ENCODE data around the gene PTGR1.
A peak's percentile ranks its signal among the peaks of the same experiment; 100 is the strongest.

The PTGR1 gene

DNA sequence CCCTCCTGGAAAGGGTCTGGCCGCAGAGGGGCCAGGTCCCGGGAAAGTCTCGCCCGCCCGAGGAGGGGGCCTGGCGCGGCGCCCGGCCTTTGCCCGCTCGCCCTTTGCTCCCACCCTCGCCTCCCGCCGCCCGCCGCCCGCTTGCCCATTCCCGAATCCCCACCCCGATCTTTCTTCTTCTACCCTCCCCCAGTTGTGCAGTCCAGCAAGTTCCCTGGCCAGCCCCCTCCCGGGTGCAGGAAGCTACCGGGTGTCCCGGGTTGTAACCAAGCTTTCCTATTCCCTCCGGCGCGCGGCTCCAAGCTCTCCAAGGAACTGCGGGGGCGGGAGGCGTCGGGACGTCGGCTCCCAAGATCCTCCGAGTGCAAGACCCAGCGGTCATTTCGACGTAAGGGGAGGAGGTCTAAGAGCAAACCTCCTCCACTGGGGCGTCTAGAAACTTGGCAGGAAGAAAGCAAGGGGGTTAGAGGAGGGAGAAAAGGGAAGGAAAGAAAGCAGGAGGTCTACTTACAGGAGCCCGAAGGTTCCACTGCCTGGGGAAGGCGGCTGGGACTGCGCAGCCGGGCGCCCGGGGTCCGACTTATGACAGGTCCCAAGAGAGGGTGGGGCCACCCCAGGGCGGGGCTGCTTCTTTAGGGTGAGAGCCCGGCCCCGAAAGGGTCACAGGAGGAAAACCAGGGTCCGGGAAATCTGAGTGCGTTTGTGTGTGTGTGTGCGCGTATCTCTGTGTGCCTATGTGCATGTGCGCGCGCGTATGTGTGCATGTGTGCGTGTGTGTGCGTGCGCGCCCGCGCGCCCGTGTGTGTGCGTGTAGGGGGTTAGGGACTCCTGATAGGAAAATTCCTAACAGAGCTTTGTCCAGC lies at the start of gene PTGR1:
PTGR1 (minus strand) TSS at position 556 of the 863 bp plus-strand sequence. CDS start 2,225 bp downstream, outside the sequence.
- H3K4me3 ChIP-seq (ENCODE audit: low read length), result peak within 1 kb of the TSS; percentile 93
- H3K9ac ChIP-seq (ENCODE audit: low read length), result peak within 1 kb of the TSS; percentile 93
- H3K27me3 ChIP-seq (replicated peaks; ENCODE audit: control insufficient read depth, insufficient read depth, low read length), result no peaks in the 10 kb centered on the region
- peak; percentile 93 for DNase-seq (ENCODE audit: low read depth)
- no peaks in the 10 kb centered on the region for H3K9me3 ChIP-seq (ENCODE audit: control insufficient read depth, low read length)
- H3K4me1 ChIP-seq (ENCODE audit: control insufficient read depth, insufficient read depth, low read length), result peaks cover 31% of the 10 kb centered on the region
- H3K36me3 ChIP-seq (ENCODE audit: control insufficient read depth, insufficient read depth, low read length, severe bottlenecking), result peaks cover 24% of the 10 kb centered on the region

DNA sequence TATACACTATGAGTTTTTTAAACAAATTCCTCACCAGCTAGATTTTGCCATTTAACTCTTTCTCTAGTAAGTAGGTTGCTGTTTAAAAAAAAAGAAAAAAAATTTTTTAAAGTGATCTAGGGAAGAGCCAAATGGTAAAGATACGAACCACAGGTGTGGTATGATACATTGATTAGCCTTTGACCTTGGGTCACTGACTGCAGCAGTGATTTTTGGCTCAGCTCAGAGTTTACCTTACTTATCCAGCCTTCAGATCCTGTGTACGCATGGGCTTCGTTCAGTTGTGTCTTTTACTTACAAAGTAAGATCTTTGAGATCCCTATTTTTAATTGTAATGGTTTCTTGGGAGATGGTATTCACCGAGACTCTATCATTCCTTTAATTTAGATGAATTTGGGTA lies 49.6 kb upstream of the PTGR1 start:
- Histone ChIP-seq H3K36me3 (ENCODE audit: control insufficient read depth, insufficient read depth, low read length, severe bottlenecking) (peaks cover 49% of the 10 kb centered on the region), H3K9ac (ENCODE audit: low read length) (no peak overlapping the region), H3K27me3 (replicated peaks; ENCODE audit: control insufficient read depth, insufficient read depth, low read length) (no peaks in the 10 kb centered on the region), H3K4me1 (ENCODE audit: control insufficient read depth, insufficient read depth, low read length) (peaks cover 3% of the 10 kb centered on the region), H3K4me3 (ENCODE audit: low read length) (no peak overlapping the region), H3K9me3 (ENCODE audit: control insufficient read depth, low read length) (no peaks in the 10 kb centered on the region)
- no peak for DNase-seq (ENCODE audit: low read depth)

DNA sequence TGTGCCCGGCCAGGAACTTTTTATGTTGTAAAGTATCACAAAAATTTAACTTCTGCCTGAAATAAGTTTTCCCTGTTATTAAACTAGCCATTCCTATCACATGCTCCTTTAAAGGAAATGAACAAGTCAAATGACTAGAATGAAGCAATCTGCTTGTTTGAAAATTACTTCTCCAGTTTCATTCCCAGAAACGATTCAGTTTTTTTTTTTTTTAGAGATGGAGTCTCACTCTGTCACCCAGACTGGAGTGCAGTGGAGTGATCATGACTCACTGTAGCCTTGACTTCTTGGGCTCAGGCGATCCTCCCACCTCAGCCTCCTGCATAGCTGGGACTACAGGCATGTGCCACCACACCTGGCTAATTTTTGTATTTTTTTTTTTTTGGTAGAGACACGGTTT lies 48.6 kb upstream of the PTGR1 start:
- no peak overlapping the region for H3K4me3 ChIP-seq (ENCODE audit: low read length)

DNA sequence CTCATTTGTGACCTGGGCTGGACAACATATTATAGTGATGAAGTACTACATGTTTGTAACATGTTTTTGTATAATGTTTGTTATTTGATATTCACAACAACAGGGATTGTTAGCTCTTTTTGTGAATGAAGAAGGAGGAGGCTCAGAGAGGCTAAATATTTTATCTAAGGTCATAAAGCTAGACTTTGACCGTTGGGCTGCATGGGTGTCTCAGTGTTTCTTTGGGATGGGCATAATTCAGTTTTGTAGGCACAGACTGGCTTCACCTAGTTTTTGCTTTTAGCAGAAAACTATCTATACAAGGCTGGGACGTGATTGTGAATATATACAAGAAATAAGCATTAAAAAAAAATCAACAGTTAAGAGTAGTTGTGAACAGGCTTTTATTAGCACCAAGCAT lies 47.0 kb upstream of the PTGR1 start:
- H3K36me3 ChIP-seq (ENCODE audit: control insufficient read depth, insufficient read depth, low read length, severe bottlenecking), result peaks cover 47% of the 10 kb centered on the region

More for the DNA sequence above, 48.6 kb upstream of the PTGR1 start:
- DNase-seq (ENCODE audit: low read depth), result peak; percentile 22
- Histone ChIP-seq H3K9me3 (ENCODE audit: control insufficient read depth, low read length) (no peaks in the 10 kb centered on the region), H3K9ac (ENCODE audit: low read length) (peak overlapping the region; percentile 25), H3K36me3 (ENCODE audit: control insufficient read depth, insufficient read depth, low read length, severe bottlenecking) (peaks cover 47% of the 10 kb centered on the region), H3K4me1 (ENCODE audit: control insufficient read depth, insufficient read depth, low read length) (peaks cover 3% of the 10 kb centered on the region), H3K27me3 (replicated peaks; ENCODE audit: control insufficient read depth, insufficient read depth, low read length) (no peaks in the 10 kb centered on the region)

DNA sequence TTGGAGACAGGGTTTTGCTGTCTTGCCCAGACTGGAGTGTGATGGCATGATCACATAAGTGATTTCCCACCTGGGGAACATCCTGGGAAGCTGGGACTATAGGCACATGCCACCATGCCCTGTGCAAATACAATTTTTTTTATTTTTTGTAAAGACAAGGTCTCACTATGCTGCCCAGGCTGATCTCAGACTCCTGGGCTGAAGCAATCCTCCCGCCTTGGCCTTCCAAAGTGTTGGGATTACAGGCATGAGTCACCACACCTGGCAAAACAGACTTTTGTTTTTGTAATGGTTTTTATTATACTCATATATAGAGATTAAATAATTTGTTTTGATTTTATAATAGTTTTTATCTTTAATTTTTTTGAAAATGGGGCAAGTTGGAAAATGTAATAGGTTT lies 46.4 kb upstream of the PTGR1 start:
- Histone ChIP-seq H3K36me3 (ENCODE audit: control insufficient read depth, insufficient read depth, low read length, severe bottlenecking) (peaks cover 47% of the 10 kb centered on the region), H3K4me1 (ENCODE audit: control insufficient read depth, insufficient read depth, low read length) (peaks cover 6% of the 10 kb centered on the region), H3K9me3 (ENCODE audit: control insufficient read depth, low read length) (no peaks in the 10 kb centered on the region), H3K9ac (ENCODE audit: low read length) (no peak overlapping the region), H3K27me3 (replicated peaks; ENCODE audit: control insufficient read depth, insufficient read depth, low read length) (no peaks in the 10 kb centered on the region), H3K4me3 (ENCODE audit: low read length) (no peak overlapping the region)
- no peak for DNase-seq (ENCODE audit: low read depth)

More for the DNA sequence above, 47.0 kb upstream of the PTGR1 start:
- Histone ChIP-seq H3K9ac (ENCODE audit: low read length) (no peak overlapping the region), H3K9me3 (ENCODE audit: control insufficient read depth, low read length) (no peaks in the 10 kb centered on the region), H3K4me1 (ENCODE audit: control insufficient read depth, insufficient read depth, low read length) (peaks cover 6% of the 10 kb centered on the region), H3K27me3 (replicated peaks; ENCODE audit: control insufficient read depth, insufficient read depth, low read length) (no peaks in the 10 kb centered on the region), H3K4me3 (ENCODE audit: low read length) (no peak overlapping the region)
- no peak for DNase-seq (ENCODE audit: low read depth)

DNA sequence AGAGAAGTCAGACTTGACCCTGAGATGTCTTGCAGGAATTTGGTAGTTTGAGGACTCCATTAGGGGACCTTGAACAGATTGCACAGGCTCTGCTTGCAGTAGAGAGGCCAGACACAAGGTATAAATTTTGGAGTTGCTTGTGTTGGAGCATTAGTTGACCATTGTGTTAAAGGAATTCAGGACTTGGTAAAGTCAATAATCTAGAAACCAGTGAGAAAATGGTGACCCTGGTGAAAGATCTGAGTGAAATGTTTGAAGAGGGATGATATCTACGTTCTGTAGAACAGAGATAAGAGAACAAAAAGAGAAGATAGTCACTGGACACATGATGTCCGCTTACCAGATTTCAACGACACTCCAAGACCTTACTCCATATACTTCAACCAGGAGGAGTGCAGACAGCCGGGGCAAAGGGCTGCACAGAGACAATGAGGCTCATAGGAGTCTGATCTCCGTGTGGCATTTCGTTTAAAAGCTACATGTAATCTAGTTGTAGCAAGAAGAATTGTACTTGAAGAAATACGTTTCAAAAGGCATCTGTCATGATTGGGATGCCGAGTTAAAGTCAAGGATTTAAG lies 44.8 kb upstream of the PTGR1 start:
- H3K27me3 ChIP-seq (replicated peaks; ENCODE audit: control insufficient read depth, insufficient read depth, low read length), result no peaks in the 10 kb centered on the region
- no peaks in the 10 kb centered on the region for H3K9me3 ChIP-seq (ENCODE audit: control insufficient read depth, low read length)
- H3K36me3 ChIP-seq (ENCODE audit: control insufficient read depth, insufficient read depth, low read length, severe bottlenecking), result peaks cover 33% of the 10 kb centered on the region
- H3K4me1 ChIP-seq (ENCODE audit: control insufficient read depth, insufficient read depth, low read length), result peaks cover 6% of the 10 kb centered on the region
- no peak for DNase-seq (ENCODE audit: low read depth)
- no peak overlapping the region for H3K4me3 ChIP-seq (ENCODE audit: low read length)
- no peak overlapping the region for H3K9ac ChIP-seq (ENCODE audit: low read length)

DNA sequence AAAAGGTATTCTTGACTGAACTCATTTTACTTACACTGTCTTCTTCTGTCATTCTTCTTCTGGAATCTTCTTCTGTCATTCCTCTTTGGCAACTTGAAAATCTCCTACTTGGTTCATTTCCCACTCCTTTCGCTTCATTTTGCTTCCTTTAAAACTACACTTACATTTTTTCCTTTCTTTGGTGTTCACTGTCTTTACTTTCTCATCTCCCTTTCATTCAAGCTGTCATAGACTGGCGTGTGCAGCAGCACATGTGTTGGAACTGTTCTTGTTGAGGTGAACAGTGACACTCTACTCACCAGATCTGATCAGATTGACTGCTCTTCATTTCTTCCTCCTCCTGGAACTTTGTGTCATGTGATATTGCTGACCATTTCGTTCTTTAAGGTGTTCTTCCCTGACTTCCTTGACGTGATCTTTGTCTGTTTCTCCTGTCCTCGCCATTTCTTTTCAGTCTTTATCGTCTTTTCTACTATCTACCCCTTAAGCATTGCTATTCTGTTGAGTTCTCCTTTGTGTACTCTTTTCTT lies 38.0 kb upstream of the PTGR1 start:
- H3K4me1 ChIP-seq (ENCODE audit: control insufficient read depth, insufficient read depth, low read length), result peaks cover 28% of the 10 kb centered on the region
- H3K9me3 ChIP-seq (ENCODE audit: control insufficient read depth, low read length), result no peaks in the 10 kb centered on the region
- no peak for DNase-seq (ENCODE audit: low read depth)
- no peak overlapping the region for H3K4me3 ChIP-seq (ENCODE audit: low read length)
- H3K36me3 ChIP-seq (ENCODE audit: control insufficient read depth, insufficient read depth, low read length, severe bottlenecking), result no peaks in the 10 kb centered on the region
- H3K27me3 ChIP-seq (replicated peaks; ENCODE audit: control insufficient read depth, insufficient read depth, low read length), result no peaks in the 10 kb centered on the region
- H3K9ac ChIP-seq (ENCODE audit: low read length), result no peak overlapping the region

DNA sequence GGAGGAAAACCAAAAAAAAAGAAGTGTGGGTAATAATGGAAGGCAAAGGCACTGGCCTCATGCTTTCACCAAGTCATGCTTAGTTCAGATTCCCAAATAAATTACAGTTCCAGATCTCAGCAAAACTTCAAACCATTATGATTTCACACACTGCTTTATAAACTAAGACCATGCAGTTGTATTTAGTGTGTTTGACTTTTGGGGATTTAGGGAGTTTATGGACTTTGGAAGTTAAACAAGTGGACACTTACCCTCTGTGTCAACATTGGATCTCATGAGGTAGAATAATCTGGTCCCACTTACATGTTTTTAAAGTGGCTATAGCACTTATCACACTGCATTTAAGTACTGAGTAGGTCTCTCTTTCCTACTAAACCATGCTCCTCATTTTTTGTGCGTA lies 35.4 kb upstream of the PTGR1 start:
- H3K36me3 ChIP-seq (ENCODE audit: control insufficient read depth, insufficient read depth, low read length, severe bottlenecking), result no peaks in the 10 kb centered on the region
- H3K9ac ChIP-seq (ENCODE audit: low read length), result no peak overlapping the region
- H3K9me3 ChIP-seq (ENCODE audit: control insufficient read depth, low read length), result no peaks in the 10 kb centered on the region
- peaks cover 37% of the 10 kb centered on the region for H3K4me1 ChIP-seq (ENCODE audit: control insufficient read depth, insufficient read depth, low read length)
- H3K27me3 ChIP-seq (replicated peaks; ENCODE audit: control insufficient read depth, insufficient read depth, low read length), result no peaks in the 10 kb centered on the region
- no peak overlapping the region for H3K4me3 ChIP-seq (ENCODE audit: low read length)
- DNase-seq (ENCODE audit: low read depth), result no peak

DNA sequence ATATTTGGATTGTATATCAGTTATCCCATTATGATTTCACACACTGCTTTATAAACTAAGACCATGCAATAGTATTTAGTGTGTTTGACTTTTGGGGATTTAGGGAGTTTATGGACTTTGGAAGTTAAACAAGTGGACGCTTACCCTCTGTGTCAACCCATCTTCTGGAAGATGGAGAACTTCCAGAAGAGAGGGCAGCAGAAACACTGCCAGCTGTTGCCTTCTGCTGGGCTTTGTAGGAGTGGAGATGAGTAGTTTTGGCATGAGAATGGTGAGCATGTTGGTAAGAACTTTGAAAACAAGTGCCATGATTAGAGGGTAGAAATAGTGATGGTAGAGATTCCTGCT lies 33.9 kb upstream of the PTGR1 start:
- Histone ChIP-seq H3K4me3 (ENCODE audit: low read length) (peak overlapping the region; percentile 98), H3K9ac (ENCODE audit: low read length) (no peak overlapping the region), H3K4me1 (ENCODE audit: control insufficient read depth, insufficient read depth, low read length) (peaks cover 37% of the 10 kb centered on the region), H3K27me3 (replicated peaks; ENCODE audit: control insufficient read depth, insufficient read depth, low read length) (no peaks in the 10 kb centered on the region), H3K36me3 (ENCODE audit: control insufficient read depth, insufficient read depth, low read length, severe bottlenecking) (no peaks in the 10 kb centered on the region), H3K9me3 (ENCODE audit: control insufficient read depth, low read length) (no peaks in the 10 kb centered on the region)
- DNase-seq (ENCODE audit: low read depth), result no peak

DNA sequence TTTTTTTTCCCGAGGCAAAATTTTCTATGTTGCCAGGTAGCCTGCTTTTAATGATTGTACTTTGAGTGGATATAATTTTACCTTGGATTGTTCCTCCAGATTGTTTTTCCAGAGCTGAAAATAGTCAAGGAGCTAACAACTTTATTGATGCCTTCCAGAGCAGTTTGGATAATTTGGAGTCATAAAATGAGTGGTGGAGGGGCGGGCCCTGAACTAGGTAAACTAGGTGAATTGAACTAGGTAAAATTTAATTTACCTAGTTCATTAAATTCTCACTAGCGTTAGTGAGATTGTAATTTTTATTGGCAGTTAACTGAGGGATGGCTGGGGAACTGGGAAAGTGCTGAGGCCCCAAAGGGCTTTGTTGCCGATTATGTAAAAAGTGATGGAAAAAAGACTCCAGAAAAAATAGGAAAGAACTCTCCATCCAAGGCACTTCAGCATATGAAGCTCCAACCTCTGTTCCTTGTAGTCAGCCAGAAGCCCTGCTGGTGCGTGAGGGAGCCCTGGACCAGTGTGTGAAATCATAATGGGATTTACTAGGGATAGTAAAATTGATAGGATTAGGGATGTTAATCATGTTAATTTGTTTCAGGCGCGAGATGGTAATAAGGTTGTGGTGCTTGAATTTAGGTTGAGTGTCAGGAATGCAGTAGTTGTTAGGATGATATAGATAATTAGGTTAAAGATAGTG lies 33.4 kb upstream of the PTGR1 start:
- Histone ChIP-seq H3K9ac (ENCODE audit: low read length) (peak overlapping the region; percentile 96), H3K9me3 (ENCODE audit: control insufficient read depth, low read length) (no peaks in the 10 kb centered on the region), H3K27me3 (replicated peaks; ENCODE audit: control insufficient read depth, insufficient read depth, low read length) (no peaks in the 10 kb centered on the region), H3K4me1 (ENCODE audit: control insufficient read depth, insufficient read depth, low read length) (peaks cover 37% of the 10 kb centered on the region), H3K36me3 (ENCODE audit: control insufficient read depth, insufficient read depth, low read length, severe bottlenecking) (no peaks in the 10 kb centered on the region), H3K4me3 (ENCODE audit: low read length) (peak overlapping the region; percentile 98)
- DNase-seq (ENCODE audit: low read depth), result no peak

DNA sequence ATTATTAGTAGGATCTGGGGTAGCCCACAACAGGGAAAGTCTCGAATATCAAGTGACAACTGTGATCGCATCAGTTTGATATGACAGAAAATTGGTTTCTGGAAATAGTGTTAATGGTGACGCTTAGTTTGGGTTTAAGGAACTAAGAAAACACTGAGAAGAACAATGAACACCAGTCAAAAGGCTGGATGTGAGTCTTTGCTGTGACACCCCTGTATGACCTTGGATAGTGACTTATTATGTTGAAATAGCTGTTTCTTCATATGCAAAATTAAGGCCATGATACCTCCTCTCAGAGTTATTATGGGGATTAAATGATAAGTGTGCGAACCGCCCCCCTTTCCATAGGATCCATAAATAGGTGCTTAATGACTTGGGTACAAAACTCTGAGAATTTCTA lies 32.6 kb upstream of the PTGR1 start:
- Histone ChIP-seq H3K9me3 (ENCODE audit: control insufficient read depth, low read length) (no peaks in the 10 kb centered on the region), H3K9ac (ENCODE audit: low read length) (peak overlapping the region; percentile 96), H3K4me1 (ENCODE audit: control insufficient read depth, insufficient read depth, low read length) (peaks cover 38% of the 10 kb centered on the region), H3K27me3 (replicated peaks; ENCODE audit: control insufficient read depth, insufficient read depth, low read length) (no peaks in the 10 kb centered on the region), H3K4me3 (ENCODE audit: low read length) (peak overlapping the region; percentile 98), H3K36me3 (ENCODE audit: control insufficient read depth, insufficient read depth, low read length, severe bottlenecking) (no peaks in the 10 kb centered on the region)
- DNase-seq (ENCODE audit: low read depth), result peak; percentile 55
